ENCODE results near the gene TEPSIN.
"Not testable (repeated sequence)": the region's sequence is repeated elsewhere in the genome, so short reads cannot be mapped to it uniquely, and the experiment has no call there.

The TEPSIN gene

DNA sequence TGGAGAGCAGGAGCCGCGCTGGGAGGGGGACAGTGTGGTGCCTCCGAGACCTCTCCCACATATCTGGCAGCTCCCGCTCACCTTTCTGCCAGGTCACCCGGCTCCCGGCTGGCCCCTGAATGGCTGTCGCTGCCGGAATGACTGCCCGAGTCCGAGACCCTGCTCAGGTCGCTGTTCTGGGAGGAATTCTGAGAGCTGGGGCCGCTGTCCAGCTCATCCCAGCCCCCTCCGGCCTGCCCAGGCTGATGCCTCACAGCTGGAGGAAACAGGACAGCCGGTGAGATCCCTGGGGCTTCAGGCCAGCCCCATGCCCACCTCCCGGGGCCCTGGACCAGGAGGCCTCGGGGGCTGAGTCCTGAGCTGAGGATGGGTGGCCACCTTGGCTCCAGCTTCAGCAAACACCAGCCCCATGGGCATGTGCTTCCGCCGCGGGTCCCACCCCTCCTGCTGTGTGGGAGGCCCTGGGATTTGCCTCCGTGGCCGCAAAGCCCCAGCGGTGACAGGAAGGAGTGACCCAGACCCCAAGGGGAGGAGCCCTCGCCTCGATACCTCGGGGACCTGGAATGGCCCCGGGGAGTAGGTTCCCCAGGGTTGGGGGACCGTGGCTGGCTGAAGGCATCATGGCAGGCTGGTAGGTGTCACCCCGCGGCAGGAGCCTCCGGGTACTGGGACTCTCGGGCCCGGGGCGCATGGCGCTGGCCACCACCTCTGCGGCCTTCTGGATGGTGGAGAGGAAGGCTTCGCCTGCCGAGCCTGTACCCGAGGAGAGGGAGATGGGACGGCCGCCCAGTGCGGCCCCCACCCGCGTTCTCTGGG lies 6.9 kb downstream of the TEPSIN start:
- DNase-seq (ENCODE audit: low read depth) = no peak
- TF ChIP-seq, protein P1, sequence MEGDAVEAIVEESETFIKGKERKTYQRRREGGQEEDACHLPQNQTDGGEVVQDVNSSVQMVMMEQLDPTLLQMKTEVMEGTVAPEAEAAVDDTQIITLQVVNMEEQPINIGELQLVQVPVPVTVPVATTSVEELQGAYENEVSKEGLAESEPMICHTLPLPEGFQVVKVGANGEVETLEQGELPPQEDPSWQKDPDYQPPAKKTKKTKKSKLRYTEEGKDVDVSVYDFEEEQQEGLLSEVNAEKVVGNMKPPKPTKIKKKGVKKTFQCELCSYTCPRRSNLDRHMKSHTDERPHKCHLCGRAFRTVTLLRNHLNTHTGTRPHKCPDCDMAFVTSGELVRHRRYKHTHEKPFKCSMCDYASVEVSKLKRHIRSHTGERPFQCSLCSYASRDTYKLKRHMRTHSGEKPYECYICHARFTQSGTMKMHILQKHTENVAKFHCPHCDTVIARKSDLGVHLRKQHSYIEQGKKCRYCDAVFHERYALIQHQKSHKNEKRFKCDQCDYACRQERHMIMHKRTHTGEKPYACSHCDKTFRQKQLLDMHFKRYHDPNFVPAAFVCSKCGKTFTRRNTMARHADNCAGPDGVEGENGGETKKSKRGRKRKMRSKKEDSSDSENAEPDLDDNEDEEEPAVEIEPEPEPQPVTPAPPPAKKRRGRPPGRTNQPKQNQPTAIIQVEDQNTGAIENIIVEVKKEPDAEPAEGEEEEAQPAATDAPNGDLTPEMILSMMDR (conservative IDR thresholded peaks at IDR 0.05; ENCODE audit: low read length) = no peak
- H3K4me3 ChIP-seq (ENCODE audit: low read length) = no peak overlapping the region

DNA sequence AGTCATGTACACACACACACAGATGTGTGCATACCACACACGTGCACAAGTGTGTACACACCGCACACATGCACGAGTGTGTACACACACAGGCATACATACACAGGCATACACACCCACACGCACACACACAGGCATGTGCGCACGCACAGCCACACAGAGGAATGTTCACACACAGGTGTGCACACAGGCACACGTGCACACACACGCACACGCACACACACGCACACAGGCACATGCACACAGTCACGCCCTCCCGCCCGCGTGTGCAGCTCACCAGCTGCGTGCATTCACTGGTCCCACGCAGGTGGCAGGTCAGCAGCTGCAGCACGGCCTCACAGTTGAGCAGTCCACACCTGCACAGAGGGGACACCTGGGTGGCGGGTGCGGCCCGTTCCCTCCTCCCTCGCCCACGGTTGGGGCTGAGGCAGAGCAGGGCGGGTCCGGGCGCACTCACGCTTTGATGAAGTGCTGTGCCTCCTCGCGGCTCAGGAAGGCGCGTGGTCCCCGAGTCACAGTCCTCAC lies 7.7 kb downstream of the TEPSIN start:
- DNase-seq (ENCODE audit: low read depth) = no peak
- TF ChIP-seq, protein P1 (conservative IDR thresholded peaks at IDR 0.05; ENCODE audit: low read length) = no peak
- no peak overlapping the region for H3K4me3 ChIP-seq (ENCODE audit: low read length)

DNA sequence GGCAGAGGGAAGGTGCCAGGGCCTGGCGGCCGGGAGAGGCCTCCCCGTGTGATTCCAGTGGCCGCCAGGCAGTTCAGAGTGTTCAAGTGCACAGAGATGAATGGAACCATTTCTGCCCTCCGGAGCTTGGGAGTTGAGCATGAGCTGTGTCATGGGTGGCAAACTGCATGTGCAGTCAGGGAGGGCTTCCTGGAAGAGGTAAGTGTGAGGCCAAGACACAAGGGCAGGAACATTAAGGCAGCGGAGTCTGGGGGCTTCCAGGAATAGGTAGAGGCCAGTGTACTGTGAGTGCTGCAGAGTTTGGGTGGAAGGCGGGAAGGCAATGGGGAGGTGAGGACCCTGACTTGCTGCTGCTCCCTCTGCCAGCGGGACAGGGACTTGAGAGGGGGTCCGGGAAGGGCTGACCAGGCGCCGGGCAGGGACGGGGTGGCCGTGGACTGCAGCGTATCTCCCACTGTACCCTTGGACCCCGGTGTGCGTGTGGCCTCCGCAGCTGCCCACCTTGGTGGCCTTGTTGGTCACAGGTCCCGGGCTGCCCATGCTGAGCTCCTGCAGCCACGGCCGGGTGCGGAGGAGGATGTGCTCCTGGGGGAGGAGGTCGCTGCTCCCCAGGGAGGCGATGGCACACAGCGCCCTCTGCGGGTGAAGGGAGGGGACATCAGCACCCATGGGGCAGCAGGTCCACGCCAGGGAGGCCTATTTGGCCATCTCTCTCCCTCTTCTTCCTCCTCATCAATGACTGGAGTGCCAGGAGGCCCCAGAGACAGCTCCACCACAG lies 8.6 kb downstream of the TEPSIN start:
- DNase-seq (ENCODE audit: low read depth) = no peak
- TF ChIP-seq, protein P1 (conservative IDR thresholded peaks at IDR 0.05; ENCODE audit: low read length) = no peak; the same call in 1 of the 2 replicates
- H3K4me3 ChIP-seq (ENCODE audit: low read length) = no peak overlapping the region

DNA sequence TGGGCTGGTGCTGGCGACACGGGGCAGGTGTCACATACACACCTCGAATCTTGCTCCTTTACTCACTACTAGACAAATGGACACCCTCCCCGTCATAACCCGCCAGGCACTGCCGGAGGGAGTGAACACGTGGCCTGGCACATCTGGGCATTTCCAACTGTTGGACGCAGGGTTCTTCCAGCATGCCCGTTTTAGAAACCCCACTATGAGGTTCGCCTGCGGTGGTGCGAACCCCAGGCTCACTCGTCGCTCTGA lies 9.3 kb downstream of the TEPSIN start:
- TF ChIP-seq, protein P1 (conservative IDR thresholded peaks at IDR 0.05; ENCODE audit: low read length) = no peak
- DNase-seq (ENCODE audit: low read depth) = no peak
- no peak overlapping the region for H3K4me3 ChIP-seq (ENCODE audit: low read length)

DNA sequence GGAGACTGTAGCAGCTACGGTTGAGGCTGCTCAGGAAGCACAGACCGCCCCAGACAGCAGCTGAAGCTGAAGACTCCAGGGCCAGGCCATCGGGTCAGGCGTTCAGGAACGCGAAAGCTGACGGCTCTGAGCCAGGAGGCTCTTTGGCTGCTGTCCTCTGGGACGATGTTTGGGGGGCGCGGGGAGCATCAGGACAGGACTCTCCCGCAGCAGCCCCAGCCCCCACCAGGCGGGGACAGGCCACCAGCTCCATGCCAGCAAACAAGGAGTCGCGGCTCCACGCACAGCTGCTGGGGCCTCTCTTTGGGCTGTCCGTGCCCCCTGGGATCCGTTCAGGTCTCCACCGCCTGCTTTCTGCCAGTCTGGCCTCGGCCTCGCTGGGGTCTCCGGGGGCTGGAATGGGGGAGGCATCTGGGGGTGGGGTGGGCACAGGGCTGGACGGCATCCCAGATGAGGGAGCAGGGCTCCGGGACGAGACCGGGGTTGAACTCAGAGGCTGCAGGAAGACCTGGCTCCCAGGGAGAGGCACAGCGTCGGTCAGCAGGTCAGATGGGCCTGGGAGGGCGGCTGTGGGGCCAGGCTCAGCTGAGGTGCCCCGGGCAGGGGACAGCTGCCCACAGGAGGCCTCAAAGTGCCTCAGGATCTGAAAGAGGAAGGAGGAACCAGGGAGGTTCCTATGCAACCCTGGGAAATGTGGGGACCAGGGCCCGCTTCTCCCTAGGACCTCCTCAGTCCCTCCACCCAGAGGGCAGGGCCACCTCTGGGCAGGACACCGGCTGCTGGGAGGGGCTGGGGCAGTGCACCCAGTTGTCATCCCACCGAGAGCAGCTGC lies 9.8 kb downstream of the TEPSIN start:
- no peak overlapping the region for H3K4me3 ChIP-seq (ENCODE audit: low read length)
- TF ChIP-seq, protein P1 (conservative IDR thresholded peaks at IDR 0.05; ENCODE audit: low read length) = no peak
- no peak for DNase-seq (ENCODE audit: low read depth)

DNA sequence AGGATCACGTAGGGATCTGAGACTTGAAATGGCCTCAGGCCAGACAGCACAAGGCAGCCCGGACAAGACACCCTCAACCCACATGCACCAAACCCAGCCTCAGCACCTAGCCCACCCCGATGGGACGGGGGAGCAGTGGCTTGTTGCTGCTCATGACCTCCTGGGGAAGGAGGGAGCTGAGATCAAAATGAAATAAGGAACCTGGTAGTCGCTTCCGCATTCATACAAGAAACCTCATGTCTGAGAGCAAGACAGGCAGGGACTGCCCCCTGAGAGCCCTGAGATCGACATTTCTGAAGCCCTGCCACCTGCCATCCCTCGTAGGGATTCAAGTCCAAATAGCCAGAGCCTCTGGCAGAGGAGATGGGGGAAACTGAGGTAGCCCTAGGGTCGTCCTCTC lies 10.4 kb downstream of the TEPSIN start:
- H3K4me3 ChIP-seq (ENCODE audit: low read length) = no peak overlapping the region
- TF ChIP-seq, protein P1 (conservative IDR thresholded peaks at IDR 0.05; ENCODE audit: low read length) = no peak
- DNase-seq (ENCODE audit: low read depth) = no peak

DNA sequence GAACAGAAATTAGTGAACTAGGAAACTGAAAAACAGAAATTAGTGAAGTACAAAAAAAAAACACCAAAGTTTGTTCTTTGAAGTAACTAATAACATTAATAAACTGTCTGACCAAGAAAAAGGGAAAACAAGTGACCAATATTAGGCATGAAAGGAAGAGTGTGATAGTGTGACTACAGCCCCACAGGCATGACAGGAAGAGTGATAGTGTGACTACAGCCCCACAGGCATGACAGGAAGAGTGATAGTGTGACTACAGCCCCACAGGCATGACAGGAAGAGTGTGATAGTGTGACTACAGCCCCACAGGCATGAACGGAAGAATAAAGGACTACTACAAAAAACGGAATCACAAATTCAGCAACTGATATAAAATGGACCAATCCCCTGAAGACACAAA lies 11.2 kb downstream of the TEPSIN start:
- H3K4me3 ChIP-seq (ENCODE audit: low read length); DNase-seq (ENCODE audit: low read depth): not testable (repeated sequence)
